ENCODE data around the gene KIF3A. TPM values are rescaled to one million over a fixed set of nuclear protein-coding genes. Genes with fewer than 3 reads are reported as not detected.
A peak's percentile ranks its signal among the peaks of the same experiment; 100 is the strongest.

KIF3A gene
- total RNA-seq, 1 experiment from 2014 or later: 12.1 TPM

GRCh38 chr5:132742158-132742557 is 4.8 kb upstream of the KIF3A start:
- no peak overlapping the region for H3K27ac ChIP-seq
- DNase-seq (ENCODE audit: low read depth in 1 of 2, low spot score in 2 of 2): no peak
- 0 out of 2 replicates have a peak, but pooled peaks cover 3% of the 10 kb centered on the region for H3K9me3 ChIP-seq (replicated peaks)
- H3K4me1 ChIP-seq (replicated peaks): peaks cover 10% of the 10 kb centered on the region
- peaks cover 25% of the 10 kb centered on the region for H3K27me3 ChIP-seq (replicated peaks)
- no peak overlapping the region for H3K4me3 ChIP-seq
- peaks cover 2% of the 10 kb centered on the region; the same call in 1 of the 2 replicates for H3K36me3 ChIP-seq

GRCh38 chr5:132739232-132739631 is 1.9 kb upstream of the KIF3A start:
- no peak overlapping the region for H3K27ac ChIP-seq
- DNase-seq (ENCODE audit: low read depth in 1 of 2, low spot score in 2 of 2): no peak
- H3K4me3 ChIP-seq: no peak overlapping the region
- peaks cover 3% of the 10 kb centered on the region; the same call in 1 of the 2 replicates for H3K36me3 ChIP-seq
- peaks cover 11% of the 10 kb centered on the region for H3K4me1 ChIP-seq (replicated peaks)
- H3K27me3 ChIP-seq (replicated peaks): peaks cover 9% of the 10 kb centered on the region; the same call in 1 of the 2 replicates
- H3K9me3 ChIP-seq (replicated peaks): 0 out of 2 replicates have a peak, but pooled peaks cover 3% of the 10 kb centered on the region

DNA sequence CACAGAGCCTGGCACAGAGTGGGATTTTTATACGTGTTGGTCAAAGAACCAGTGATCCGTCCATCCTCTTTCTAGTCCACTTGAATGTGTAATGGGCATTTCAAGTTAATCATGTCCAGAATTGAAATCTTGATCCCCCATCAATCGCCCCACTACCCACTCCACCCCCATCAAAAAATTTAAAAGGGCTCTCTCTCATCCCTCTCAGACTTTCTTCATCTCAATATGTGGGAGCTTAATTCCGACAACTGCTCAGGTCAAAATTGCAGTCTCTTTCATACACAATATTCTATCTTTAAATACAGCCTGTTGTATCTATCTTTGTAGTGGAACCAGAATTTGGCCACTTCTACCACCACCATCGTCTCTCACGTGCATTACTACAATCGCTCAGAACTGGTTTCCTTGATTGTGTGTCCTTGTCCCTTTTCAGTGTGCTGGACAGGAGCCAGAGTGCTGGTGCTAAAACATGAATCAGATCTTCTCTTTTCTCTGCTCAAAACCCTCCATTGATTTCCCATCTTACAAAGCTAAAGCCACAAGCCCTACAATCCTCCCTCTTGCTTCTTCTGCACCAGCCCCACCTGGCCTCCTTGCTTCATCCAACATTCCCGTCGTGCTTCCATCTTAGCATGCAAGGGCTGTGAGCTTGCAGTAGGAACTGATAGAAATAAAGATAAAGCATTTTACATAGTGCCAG is 786 bp upstream of the KIF3A start:
- Histone ChIP-seq H3K4me1 (replicated peaks) (peaks cover 11% of the 10 kb centered on the region), H3K27me3 (replicated peaks) (peaks cover 9% of the 10 kb centered on the region; the same call in 1 of the 2 replicates), H3K4me3 (peak overlapping the region; percentile 88), H3K36me3 (peaks cover 8% of the 10 kb centered on the region; the same call in 1 of the 2 replicates), H3K9me3 (replicated peaks) (0 out of 2 replicates have a peak, but pooled peaks cover 3% of the 10 kb centered on the region), H3K27ac (no peak overlapping the region)
- DNase-seq (ENCODE audit: low read depth in 1 of 2, low spot score in 2 of 2): no peak

DNA sequence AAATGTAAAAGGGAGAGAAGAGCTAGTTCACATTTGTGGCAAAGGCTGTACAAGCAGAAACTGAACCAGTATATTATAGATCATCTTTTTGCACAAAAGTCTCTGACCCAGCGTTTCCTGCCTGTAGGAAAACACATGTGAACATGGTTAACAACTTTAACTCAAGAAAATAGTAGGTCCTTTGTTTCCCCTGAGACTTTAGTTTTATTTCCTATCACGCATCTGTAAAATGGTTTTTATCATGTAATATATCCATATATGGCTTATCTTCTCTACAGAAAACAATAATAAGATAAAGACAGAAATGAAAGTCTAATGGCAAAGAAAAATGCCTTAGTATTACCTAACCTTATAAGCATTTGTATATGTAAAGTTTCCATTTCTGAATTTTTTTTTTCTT is 2.7 kb downstream of the KIF3A start:
- Histone ChIP-seq H3K27me3 (replicated peaks) (peaks cover under 1% of the 10 kb centered on the region; the same call in 1 of the 2 replicates), H3K36me3 (peaks cover 8% of the 10 kb centered on the region; the same call in 1 of the 2 replicates), H3K4me1 (replicated peaks) (peaks cover 11% of the 10 kb centered on the region)

GRCh38 chr5:132733499-132734148 is 3.7 kb downstream of the KIF3A start:
- Histone ChIP-seq H3K4me3 (no peak overlapping the region), H3K36me3 (peaks cover 8% of the 10 kb centered on the region; the same call in 1 of the 2 replicates)

More for the DNA sequence above, 2.7 kb downstream of the KIF3A start:
- H3K27ac ChIP-seq: no peak overlapping the region
- no peak for DNase-seq (ENCODE audit: low read depth in 1 of 2, low spot score in 2 of 2)
- H3K9me3 ChIP-seq (replicated peaks): no peaks in the 10 kb centered on the region
- no peak overlapping the region for H3K4me3 ChIP-seq

GRCh38 chr5:132729896-132730295 is 7.5 kb downstream of the KIF3A start:
- Histone ChIP-seq H3K27ac (no peak overlapping the region), H3K4me3 (no peak overlapping the region)

More at GRCh38 chr5:132733499-132734148, 3.7 kb downstream of the KIF3A start:
- Histone ChIP-seq H3K4me1 (replicated peaks) (peaks cover 11% of the 10 kb centered on the region), H3K27ac (no peak overlapping the region), H3K9me3 (replicated peaks) (no peaks in the 10 kb centered on the region), H3K27me3 (replicated peaks) (no peaks in the 10 kb centered on the region)
- no peak for DNase-seq (ENCODE audit: low read depth in 1 of 2, low spot score in 2 of 2)

DNA sequence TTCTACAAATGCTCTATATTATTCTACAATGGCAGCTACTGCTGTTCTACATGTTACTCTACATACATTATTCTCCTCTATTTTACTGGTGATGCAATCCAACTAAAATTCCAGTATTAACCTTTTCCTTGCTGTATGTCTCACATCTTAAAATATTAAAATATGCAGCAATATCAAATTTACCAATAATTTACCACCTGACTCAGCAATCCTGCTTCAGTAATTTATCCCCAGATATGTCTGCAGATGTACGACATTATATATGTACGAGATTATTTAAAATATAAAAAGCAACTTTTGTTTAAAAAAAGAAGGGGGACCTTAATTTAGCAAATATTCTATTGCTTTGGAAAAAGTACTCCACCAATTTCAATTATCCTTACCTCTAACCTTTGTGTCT is 11.6 kb downstream of the KIF3A start:
- H3K9me3 ChIP-seq (replicated peaks): no peaks in the 10 kb centered on the region
- H3K27me3 ChIP-seq (replicated peaks): no peaks in the 10 kb centered on the region
- no peak for DNase-seq (ENCODE audit: low read depth in 1 of 2, low spot score in 2 of 2)
- no peak overlapping the region for H3K27ac ChIP-seq
- H3K36me3 ChIP-seq: peaks cover 5% of the 10 kb centered on the region; the same call in 1 of the 2 replicates
- no peaks in the 10 kb centered on the region for H3K4me1 ChIP-seq (replicated peaks)
- H3K4me3 ChIP-seq: no peak overlapping the region

More at GRCh38 chr5:132729896-132730295, 7.5 kb downstream of the KIF3A start:
- Histone ChIP-seq H3K9me3 (replicated peaks) (no peaks in the 10 kb centered on the region), H3K36me3 (peaks cover 10% of the 10 kb centered on the region), H3K27me3 (replicated peaks) (no peaks in the 10 kb centered on the region), H3K4me1 (replicated peaks) (no peaks in the 10 kb centered on the region)
- no peak for DNase-seq (ENCODE audit: low read depth in 1 of 2, low spot score in 2 of 2)

GRCh38 chr5:132718544-132719312 is 18.6 kb downstream of the KIF3A start:
- no peak overlapping the region for H3K27ac ChIP-seq
- peaks cover 7% of the 10 kb centered on the region; the same call in 1 of the 2 replicates for H3K36me3 ChIP-seq
- H3K4me3 ChIP-seq: no peak overlapping the region
- H3K9me3 ChIP-seq (replicated peaks): no peaks in the 10 kb centered on the region
- peaks cover 9% of the 10 kb centered on the region for H3K4me1 ChIP-seq (replicated peaks)
- DNase-seq (ENCODE audit: low read depth in 1 of 2, low spot score in 2 of 2): no peak
- no peaks in the 10 kb centered on the region for H3K27me3 ChIP-seq (replicated peaks)

- Histone ChIP-seq H3K27ac (no peak overlapping the region), H3K4me3 (no peak overlapping the region), H3K4me1 (replicated peaks) (peaks cover 14% of the 10 kb centered on the region), H3K27me3 (replicated peaks) (no peaks in the 10 kb centered on the region), H3K9me3 (replicated peaks) (no peaks in the 10 kb centered on the region), H3K36me3 (0 out of 2 replicates have a peak, but pooled peaks cover 2% of the 10 kb centered on the region)
- peak in 1 of 2 experiments; percentile 30 for DNase-seq (ENCODE audit: low read depth in 1 of 2, low spot score in 2 of 2)
Measured at GRCh38 chr5:132714456-132715307, 22.7 kb downstream of the KIF3A start.

DNA sequence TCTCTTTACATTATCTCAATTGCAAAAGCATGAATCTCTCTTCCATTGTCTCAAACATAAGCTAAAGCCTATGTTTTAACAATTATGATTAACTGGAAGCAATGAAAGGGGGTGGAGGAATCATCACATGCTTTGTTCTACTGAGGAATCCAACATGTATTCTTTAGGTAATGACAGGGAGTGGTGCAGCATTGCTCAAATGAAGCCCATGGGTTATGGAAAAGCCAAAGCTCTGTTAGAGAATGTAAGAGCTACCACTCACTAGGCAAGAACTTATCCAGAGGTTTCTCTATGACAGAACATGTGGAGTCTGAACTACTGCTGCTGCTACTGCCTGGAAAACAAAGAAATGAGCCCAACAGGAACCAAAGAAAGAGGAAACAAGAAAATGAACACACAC is 28.7 kb downstream of the KIF3A start:
- no peaks in the 10 kb centered on the region for H3K9me3 ChIP-seq (replicated peaks)
- peaks cover 17% of the 10 kb centered on the region for H3K4me1 ChIP-seq (replicated peaks)
- no peaks in the 10 kb centered on the region for H3K27me3 ChIP-seq (replicated peaks)
- no peak overlapping the region for H3K27ac ChIP-seq
- DNase-seq (ENCODE audit: low read depth in 1 of 2, low spot score in 2 of 2): no peak
- no peaks in the 10 kb centered on the region for H3K36me3 ChIP-seq
- H3K4me3 ChIP-seq: no peak overlapping the region

GRCh38 chr5:132704875-132705274 is 32.5 kb downstream of the KIF3A start:
- Histone ChIP-seq H3K27ac (0 out of 2 replicates have a peak overlapping the region, but pooled peaks have one; percentile 2), H3K4me1 (replicated peaks) (peaks cover 12% of the 10 kb centered on the region), H3K36me3 (peaks cover 18% of the 10 kb centered on the region), H3K27me3 (replicated peaks) (no peaks in the 10 kb centered on the region), H3K4me3 (no peak overlapping the region), H3K9me3 (replicated peaks) (no peaks in the 10 kb centered on the region)
- peak in 1 of 2 experiments; percentile 56 for DNase-seq (ENCODE audit: low read depth in 1 of 2, low spot score in 2 of 2)

GRCh38 chr5:132695956-132696355 is 41.4 kb downstream of the KIF3A start:
- H3K27ac ChIP-seq: no peak overlapping the region
- peaks cover 24% of the 10 kb centered on the region for H3K36me3 ChIP-seq
- no peak overlapping the region for H3K4me3 ChIP-seq
- no peaks in the 10 kb centered on the region for H3K27me3 ChIP-seq (replicated peaks)
- H3K4me1 ChIP-seq (replicated peaks): no peaks in the 10 kb centered on the region
- no peak for DNase-seq (ENCODE audit: low read depth in 1 of 2, low spot score in 2 of 2)
- H3K9me3 ChIP-seq (replicated peaks): no peaks in the 10 kb centered on the region

- Histone ChIP-seq H3K27me3 (replicated peaks) (no peaks in the 10 kb centered on the region), H3K27ac (no peak overlapping the region), H3K9me3 (replicated peaks) (no peaks in the 10 kb centered on the region), H3K36me3 (0 out of 2 replicates have a peak, but pooled peaks cover 3% of the 10 kb centered on the region), H3K4me1 (replicated peaks) (no peaks in the 10 kb centered on the region), H3K4me3 (no peak overlapping the region)
- DNase-seq (ENCODE audit: low read depth in 1 of 2, low spot score in 2 of 2): no peak
Measured at GRCh38 chr5:132692632-132692967, 44.7 kb downstream of the KIF3A start.

All from SJSA1 (cell line).